UCSD-AML1 (cell line): ENCODE data around the gene DCDC2C.

Experiments
- DNase-seq: peaks from one replicate; lab custom pipeline; 2025; ENCODE audit not compliant: unreplicated experiment; lab: John Stamatoyannopoulos, UW

Gene DCDC2C

GRCh38 chr2:3672861-3673678 lies 30.3 kb upstream of the DCDC2C start:
- DNase-seq = no peak

DNA sequence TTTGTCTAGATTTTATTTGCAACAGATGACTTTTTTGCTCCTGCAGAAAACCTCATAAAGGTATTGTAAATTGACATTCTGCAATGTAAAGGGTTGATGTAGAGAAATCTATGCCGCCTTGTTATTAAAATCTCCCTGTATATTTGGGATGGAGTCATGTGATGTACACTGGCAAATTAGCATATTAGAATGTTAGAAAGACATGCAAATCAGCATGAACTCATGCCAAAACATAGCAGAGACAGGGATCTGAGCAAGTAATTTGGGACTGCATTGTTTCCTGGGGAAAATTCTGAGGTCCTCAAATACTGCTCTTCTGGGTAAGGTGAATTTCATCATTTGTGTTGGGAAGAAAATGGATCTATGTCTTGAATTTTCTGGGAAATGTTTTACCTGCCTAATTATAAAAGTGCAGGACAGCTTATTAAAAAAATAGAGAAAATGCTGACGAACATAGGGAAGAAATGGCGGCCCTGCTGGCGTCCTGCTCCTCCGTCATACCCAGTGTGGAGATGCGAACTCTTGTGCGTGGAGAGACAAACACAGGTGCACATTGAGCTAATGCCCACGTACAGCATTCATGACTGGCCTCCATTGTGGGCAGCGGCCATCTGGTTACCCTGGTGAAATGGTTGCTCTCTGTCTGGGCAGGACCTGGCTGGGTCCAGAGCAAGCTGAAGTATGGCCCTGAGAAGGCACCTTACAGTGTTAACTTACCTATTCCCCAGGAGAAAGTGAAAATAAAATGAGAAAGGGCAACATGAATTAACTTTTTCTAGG lies 29.1 kb upstream of the DCDC2C start:
- no peak for DNase-seq

DNA sequence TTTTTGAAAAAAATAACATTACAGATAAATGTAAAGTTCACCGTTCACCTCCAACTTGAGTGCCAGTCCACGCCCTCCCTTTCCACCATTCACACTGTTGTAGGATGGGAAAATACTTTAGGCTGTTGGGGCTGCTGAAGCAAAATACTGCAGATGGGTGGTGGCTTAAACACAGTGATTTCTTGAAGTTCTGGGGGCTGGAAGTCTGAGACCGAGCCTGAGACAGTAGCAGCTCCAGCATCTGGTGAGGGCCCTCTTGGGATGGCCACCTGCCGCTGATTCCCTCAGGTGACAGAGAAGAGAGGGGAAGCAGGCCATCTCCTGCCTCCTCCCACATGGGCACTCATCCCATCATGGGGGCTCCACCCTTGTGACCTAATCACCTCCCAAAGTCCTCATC lies 27.7 kb upstream of the DCDC2C start:
- no peak for DNase-seq

GRCh38 chr2:3677436-3677835 lies 25.9 kb upstream of the DCDC2C start:
- DNase-seq = no peak

- DNase-seq = no peak
These were observed 25.2 kb upstream of the DCDC2C start for GRCh38 chr2:3678212-3678611.

- DNase-seq = no peak
These were observed 24.2 kb upstream of the DCDC2C start for GRCh38 chr2:3679180-3679579.

GRCh38 chr2:3679616-3680393 lies 23.6 kb upstream of the DCDC2C start:
- DNase-seq = no peak

DNA sequence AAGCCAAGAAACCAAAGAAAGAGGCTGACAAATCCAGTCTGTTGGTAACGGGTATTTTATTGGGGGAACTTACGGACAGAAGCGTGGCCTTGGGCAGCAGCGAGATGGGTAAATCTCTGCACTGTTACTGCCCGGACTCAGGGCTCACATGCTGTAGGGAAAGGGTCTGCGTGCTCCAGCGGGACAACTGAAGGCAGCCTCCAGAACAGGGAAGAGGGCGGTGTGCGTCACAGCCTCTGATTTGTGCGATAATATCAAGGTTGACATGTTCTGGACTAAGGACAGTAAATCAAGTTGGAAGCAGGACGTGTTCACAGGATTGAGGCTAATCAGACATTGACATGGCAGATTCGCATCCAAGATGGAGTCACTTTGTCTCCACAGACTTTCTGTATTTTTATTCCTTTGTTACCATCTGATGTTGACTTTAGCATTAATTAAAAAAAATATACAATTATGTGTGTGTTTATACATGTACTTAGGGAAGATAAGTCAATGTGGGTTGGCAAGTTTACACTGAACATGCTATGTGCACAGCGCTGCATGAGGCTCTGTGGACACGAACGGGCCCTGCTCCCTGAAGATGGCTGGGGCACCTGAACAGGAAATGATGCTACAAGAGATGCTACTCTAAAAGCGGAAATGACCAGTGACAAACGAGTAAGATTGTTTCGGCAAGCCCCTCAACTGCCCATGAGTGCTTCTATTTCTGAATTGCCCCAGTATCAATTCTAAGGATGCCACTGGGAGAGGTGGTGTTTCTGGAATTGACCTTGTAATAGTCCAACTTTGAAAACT lies 22.6 kb upstream of the DCDC2C start:
- DNase-seq = no peak

DNA sequence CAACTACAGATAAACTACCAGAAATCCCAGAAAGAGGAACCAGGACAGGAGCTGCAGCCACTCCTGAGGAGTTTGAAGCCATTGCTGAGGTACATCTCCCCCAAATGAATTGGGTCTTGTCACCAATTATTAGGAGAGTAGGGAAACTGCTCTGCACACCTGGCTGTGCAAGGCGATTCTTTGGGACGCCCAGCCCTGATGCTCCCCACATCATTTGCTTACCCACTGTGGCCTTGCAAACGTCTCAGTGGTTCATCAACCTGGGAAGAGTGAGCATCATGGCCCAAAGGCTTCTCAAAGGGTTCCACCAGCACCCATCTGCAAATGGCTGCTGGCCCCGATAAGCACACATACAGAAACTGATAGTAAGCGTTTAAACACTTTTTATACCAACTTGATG lies 21.8 kb upstream of the DCDC2C start:
- no peak for DNase-seq

- no peak for DNase-seq
These were observed 20.6 kb upstream of the DCDC2C start for GRCh38 chr2:3682811-3683210.

DNA sequence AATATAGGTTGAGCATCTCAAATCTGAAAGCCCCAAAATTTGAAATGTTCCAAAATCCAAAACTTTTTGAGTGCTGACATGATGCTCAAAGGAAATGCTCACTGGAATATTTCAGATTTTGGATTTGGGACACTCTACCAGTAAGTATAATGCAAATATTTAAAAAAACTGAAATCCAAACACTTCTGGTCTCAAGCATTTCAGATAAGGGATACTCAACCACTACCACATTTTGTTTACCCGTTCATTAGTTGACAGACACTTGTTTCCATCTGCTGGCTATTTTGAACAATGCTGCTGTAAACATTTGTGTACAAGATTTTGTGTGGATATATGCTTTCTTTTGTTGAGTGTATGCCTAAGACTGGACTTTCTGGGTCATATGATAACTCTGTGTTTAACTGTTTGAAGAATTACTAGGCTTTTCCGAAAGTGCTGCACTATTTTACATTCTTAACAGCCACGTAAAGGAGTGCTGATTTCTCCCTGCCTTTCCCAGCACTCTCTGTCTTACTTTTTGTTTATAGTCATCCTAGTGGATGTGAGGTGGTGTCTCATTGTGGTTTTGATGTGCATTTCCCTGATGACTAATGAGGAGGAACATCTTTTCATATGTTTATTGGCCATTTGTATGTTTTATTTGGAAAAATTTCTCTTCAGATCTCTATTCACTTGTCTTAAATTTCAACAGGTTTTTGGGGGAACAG lies 19.5 kb upstream of the DCDC2C start:
- no peak for DNase-seq

DNA sequence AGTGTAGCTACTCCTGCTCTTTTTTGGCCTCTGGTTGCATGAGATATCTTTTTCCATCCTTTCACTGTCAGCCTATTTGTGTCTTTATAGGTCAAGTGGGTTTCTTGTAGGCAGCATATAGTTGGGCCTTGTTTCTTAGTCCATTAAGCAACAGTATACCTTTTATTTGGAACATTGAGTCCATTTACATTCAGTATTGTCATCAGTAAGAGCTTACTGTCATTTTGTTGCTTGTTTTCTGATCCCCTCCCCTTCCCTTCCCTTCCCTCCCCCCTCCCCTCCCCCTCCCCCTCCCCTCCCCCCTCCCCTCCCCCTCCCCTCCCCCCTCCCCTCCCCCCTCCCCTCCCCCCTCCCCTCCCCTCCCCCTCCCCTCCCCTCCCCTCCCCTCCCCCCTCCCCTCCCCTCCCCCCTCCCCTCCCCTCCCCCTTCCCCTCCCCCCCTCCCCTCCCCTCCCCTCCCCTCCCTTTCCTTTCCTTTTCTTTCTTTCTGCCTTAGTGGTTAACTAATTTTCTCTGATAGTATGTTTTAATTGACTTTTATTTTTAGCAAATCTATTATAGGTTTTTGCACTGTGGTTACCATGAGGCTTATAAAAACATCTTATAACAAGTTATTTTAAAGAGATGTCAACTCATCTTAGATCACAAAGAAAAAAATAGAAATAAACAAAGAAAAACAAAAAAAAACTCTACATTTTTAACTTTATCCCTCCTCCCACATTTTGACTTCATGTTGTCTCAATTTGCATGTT lies 13.2 kb upstream of the DCDC2C start:
- DNase-seq = no peak

- DNase-seq = no peak
These were observed 11.0 kb upstream of the DCDC2C start for GRCh38 chr2:3692375-3692774.

DNA sequence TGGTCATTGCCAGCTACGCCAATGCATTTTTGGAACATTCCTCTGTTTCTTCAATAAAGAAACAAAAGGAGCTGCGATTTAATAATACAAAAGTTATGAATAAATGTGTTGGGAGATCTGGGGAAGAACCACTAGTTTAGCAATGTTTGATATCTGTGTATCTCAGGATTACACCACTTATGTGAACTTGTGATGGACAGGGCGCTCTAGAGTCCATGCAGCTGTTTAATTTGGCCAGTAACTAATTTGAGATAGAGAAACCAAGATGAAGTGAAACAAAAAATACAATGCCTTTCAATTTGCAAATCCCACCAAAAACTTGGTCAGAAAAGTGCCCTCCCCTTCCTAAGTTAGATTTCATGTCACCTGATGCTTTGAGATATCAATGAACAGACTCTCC lies 6.8 kb upstream of the DCDC2C start:
- no peak for DNase-seq

GRCh38 chr2:3701071-3701470 lies 2.3 kb upstream of the DCDC2C start:
- no peak for DNase-seq

GRCh38 chr2:3703757-3704355 lies 481 bp downstream of the DCDC2C start:
- no peak for DNase-seq

DNA sequence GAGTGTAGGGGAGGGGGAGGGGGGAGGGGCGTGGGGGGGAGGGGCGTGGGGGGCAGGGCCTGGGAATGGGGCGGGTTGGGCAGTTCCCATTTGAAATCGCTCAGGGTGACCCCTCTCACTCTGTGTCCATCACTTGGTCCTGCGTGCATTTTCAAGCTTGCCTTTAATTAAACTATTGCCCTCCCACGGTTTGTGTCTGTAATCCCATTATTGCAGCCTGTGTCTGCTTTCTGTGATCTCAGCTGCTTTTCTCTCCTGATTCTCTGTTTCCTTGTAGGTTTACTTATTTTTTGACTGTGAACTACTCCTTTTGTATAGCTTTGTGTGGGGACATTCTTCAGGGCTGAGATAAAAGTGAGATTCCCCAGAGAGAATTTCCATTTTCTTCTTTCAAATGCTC lies 1.3 kb downstream of the DCDC2C start:
- DNase-seq = no peak

DNA sequence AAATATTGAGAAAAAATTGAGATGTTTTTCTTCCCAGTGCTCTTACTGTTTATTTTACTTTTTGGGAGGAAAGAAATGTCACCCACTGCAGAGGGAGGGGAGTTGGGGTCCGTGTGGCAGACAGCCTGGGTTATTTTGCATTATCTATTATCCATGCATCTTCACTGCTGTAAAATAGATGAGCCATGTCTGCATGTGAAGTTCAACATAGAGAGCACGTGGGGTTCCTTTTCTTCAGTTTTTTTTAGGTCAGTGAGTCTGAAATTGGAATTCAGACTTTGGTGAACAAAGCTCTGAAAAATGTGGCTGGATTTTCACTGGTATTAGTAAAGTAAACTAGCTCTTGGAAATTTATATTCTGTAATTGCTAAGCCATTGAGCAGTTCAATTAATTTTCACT lies 2.4 kb downstream of the DCDC2C start:
- no peak for DNase-seq

- no peak for DNase-seq
These were observed 3.5 kb downstream of the DCDC2C start for GRCh38 chr2:3706892-3707291.
